PC-3 (cell line): ENCODE results near the gene DSCAM. TPM values are rescaled to one million over a fixed set of nuclear protein-coding genes. Genes with fewer than 3 reads are reported as not detected.

Experiments
- ATAC-seq: fragments of 200-7000 bp; cut with Tn5 transposase; 2 replicates; pipeline ENCODE4 v1.9.1; 2020; ENCODE audit warnings: mild to moderate bottlenecking, moderate library complexity
- BruUV-seq: library from RNA; stranded (reverse); fragments of 400-500 nt; replicated peaks from 2 replicates; lab custom pipeline; 2021; lab: Mats Ljungman, UMichigan
- CTCF ChIA-PET: fragments of 300-600 bp; sonication (Branson Sonifier 250); formaldehyde crosslinking; loops from one replicate; lab custom pipeline; 2022; ENCODE audit warnings: antibody characterized with exemption; lab: Charles Lee
- POLR2A ChIA-PET: fragments of 300-600 bp; sonication (Branson Sonifier 250); formaldehyde crosslinking; loops from one replicate; lab custom pipeline; 2022; ENCODE audit warnings: antibody characterized with exemption; ENCODE audit not compliant: unreplicated experiment; lab: Charles Lee
- DNase-seq: peaks from one replicate; pipeline ENCODE4 v3.0.0-alpha.2; 2015
- H2AFZ ChIP-seq: fragments of 300-600 bp; sonication (generic); 2 replicates; pipeline ENCODE4 v1.6.0; 2016; ENCODE audit warnings: antibody characterized with exemption, low read length
- H3F3A ChIP-seq: fragments of 300-600 bp; sonication (generic); one replicate; pipeline ENCODE4 v1.6.0; 2017; ENCODE audit warnings: antibody characterized with exemption, low read length, control low read depth, mild to moderate bottlenecking; ENCODE audit not compliant: unreplicated experiment
- H3K27ac ChIP-seq: fragments of 300-600 bp; sonication (generic); 2 replicates; pipeline ENCODE4 v1.5.1; 2016; ENCODE audit warnings: mild to moderate bottlenecking, low read length
- H3K27me3 ChIP-seq: fragments of 300-600 bp; sonication (generic); 2 replicates; pipeline ENCODE4 v1.6.1; 2016; ENCODE audit warnings: low read length, mixed read lengths
- H3K36me3 ChIP-seq: fragments of 300-600 bp; sonication (generic); 2 replicates; pipeline ENCODE4 v1.6.1; 2016; ENCODE audit warnings: low read depth, mixed run types, low read length, mixed read lengths
- H3K4me1 ChIP-seq: fragments of 300-600 bp; sonication (generic); 2 replicates; pipeline ENCODE4 v1.5.1; 2016; ENCODE audit warnings: low read length; ENCODE audit not compliant: insufficient read depth
- H3K4me2 ChIP-seq: fragments of 300-600 bp; sonication (generic); 2 replicates; pipeline ENCODE4 v1.6.0; 2016; ENCODE audit warnings: low read length
- H3K4me3 ChIP-seq: fragments of 300-600 bp; sonication (generic); 2 replicates; pipeline ENCODE4 v1.5.1; 2016; ENCODE audit warnings: mild to moderate bottlenecking, low read length, mixed read lengths
- H3K79me2 ChIP-seq: fragments of 300-600 bp; sonication (generic); 2 replicates; pipeline ENCODE4 v1.6.1; 2017; ENCODE audit warnings: low read length, mixed read lengths
- H3K9ac ChIP-seq: fragments of 300-600 bp; sonication (generic); 2 replicates; pipeline ENCODE4 v1.6.0; 2016; ENCODE audit warnings: mild to moderate bottlenecking, low read length
- H3K9me2 ChIP-seq: fragments of 300-600 bp; sonication (generic); replicated peaks from 2 replicates; pipeline ENCODE4 v1.6.1; 2016; ENCODE audit warnings: mixed run types, low read length, mixed read lengths
- H3K9me3 ChIP-seq: fragments of 300-600 bp; sonication (generic); 2 replicates; pipeline ENCODE4 v1.6.1; 2016; ENCODE audit warnings: low read length, mixed read lengths
- H4K20me1 ChIP-seq: fragments of 300-600 bp; sonication (generic); 2 replicates; pipeline ENCODE4 v1.6.1; 2016; ENCODE audit warnings: low read length, mixed read lengths
- EZH2 ChIP-seq: fragments of 300-600 bp; sonication (generic); IDR thresholded peaks from one replicate; pipeline ENCODE4 v1.6.1; 2017; ENCODE audit warnings: antibody characterized with exemption, mild to moderate bottlenecking, low read length; ENCODE audit not compliant: unreplicated experiment
- EZH2phosphoT487 ChIP-seq: fragments of 300-600 bp; sonication (generic); IDR thresholded peaks from 2 replicates; pipeline ENCODE4 v1.6.1; 2018; ENCODE audit warnings: mild to moderate bottlenecking, antibody characterized with exemption, low read length, borderline replicate concordance
- intact Hi-C: fragments of 100-400 bp; cut with micrococcal nuclease; formaldehyde crosslinking; loops from 2 replicates; pipeline ENCODE4 v1.9.0; 2023
- total RNA-seq: library from RNA; depleted of rRNA; stranded (reverse); fragments of >200 nt; gene quantifications from 2 replicates; pipeline ENCODE4 v1.2.3, GENCODE V29; 2014
- TF ChIP-seq, protein P1 (sequence below): fragments of 300-600 bp; sonication (generic); conservative IDR thresholded peaks from 2 replicates; pipeline ENCODE4 v1.5.1; 2017; ENCODE audit warnings: antibody characterized with exemption, low read depth, mild to moderate bottlenecking, low read length

The DSCAM gene
- total RNA-seq, 1 experiment from 2014 or later, result not detected

DNA sequence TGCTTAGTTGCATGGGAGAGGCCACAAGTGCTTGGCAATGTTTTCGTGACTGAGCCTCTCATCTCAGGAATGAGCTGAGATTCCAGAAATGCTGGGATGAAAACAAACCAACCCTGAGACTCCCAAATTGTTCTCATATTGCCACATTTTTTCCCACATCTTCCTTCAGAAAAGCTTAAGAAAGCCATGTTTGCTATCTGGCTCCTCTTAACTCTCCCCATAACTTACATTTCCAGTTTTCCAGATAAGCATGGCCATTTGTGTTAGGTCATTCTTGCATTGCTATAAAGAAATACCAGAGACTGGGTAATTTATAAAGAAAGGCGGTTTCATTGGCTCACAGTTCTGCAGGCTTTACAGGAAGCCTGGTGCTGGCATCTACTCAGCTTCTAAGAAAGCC is 17.2 kb downstream of the DSCAM start:
- Histone ChIP-seq H4K20me1 (no peaks in the 10 kb centered on the region), H3K36me3 (no peaks in the 10 kb centered on the region), H3K9ac (no peak overlapping the region), H3K27ac (no peak overlapping the region), H3F3A (no peaks in the 10 kb centered on the region), H3K4me2 (no peak overlapping the region), H3K9me2 (no peaks in the 10 kb centered on the region), H3K9me3 (0 out of 2 replicates have a peak, but pooled peaks cover 7% of the 10 kb centered on the region), H3K79me2 (no peaks in the 10 kb centered on the region), H3K4me3 (no peak overlapping the region), H2AFZ (no peak overlapping the region), H3K4me1 (no peaks in the 10 kb centered on the region), H3K27me3 (no peaks in the 10 kb centered on the region)
- ATAC-seq (no peak), DNase-seq (no peak)
- CTCF ChIA-PET, result no interaction called here
- POLR2A ChIA-PET, result no interaction called here
- intact Hi-C loops, result no loop called here
- no peak for TF ChIP-seq EZH2
- TF ChIP-seq EZH2phosphoT487, result no peak
- TF ChIP-seq, protein P1, sequence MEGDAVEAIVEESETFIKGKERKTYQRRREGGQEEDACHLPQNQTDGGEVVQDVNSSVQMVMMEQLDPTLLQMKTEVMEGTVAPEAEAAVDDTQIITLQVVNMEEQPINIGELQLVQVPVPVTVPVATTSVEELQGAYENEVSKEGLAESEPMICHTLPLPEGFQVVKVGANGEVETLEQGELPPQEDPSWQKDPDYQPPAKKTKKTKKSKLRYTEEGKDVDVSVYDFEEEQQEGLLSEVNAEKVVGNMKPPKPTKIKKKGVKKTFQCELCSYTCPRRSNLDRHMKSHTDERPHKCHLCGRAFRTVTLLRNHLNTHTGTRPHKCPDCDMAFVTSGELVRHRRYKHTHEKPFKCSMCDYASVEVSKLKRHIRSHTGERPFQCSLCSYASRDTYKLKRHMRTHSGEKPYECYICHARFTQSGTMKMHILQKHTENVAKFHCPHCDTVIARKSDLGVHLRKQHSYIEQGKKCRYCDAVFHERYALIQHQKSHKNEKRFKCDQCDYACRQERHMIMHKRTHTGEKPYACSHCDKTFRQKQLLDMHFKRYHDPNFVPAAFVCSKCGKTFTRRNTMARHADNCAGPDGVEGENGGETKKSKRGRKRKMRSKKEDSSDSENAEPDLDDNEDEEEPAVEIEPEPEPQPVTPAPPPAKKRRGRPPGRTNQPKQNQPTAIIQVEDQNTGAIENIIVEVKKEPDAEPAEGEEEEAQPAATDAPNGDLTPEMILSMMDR, result no peak
- BruUV-seq, result no TSS peak

DNA sequence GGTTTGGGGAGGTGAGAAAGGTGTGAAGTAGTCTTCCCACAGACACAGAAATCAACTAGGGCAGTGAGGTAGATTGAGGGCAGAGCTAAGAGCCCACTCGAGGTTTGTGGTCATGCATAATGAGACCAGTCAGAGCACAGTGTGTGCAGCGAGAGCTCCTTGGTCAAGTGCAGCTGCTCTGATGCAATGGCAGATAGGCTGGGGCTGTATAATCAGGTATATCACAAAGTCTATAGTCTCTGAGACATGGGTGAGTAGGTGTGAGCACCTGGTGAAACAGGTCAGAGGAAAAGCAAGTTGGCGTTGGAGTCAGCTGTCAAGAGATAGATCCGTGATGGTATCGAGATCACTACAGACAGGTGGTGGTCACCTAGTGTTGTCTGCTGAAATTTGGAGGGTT is 17.6 kb downstream of the DSCAM start:
- ChIA-PET CTCF (no interaction called here), POLR2A (no interaction called here)
- ATAC-seq (no peak), DNase-seq (no peak)
- H3K27me3 ChIP-seq, result no peaks in the 10 kb centered on the region
- no peaks in the 10 kb centered on the region for H4K20me1 ChIP-seq
- no TSS peak for BruUV-seq
- H3K4me1 ChIP-seq, result no peaks in the 10 kb centered on the region
- no peaks in the 10 kb centered on the region for H3K36me3 ChIP-seq
- no peaks in the 10 kb centered on the region for H3K79me2 ChIP-seq
- H3K4me3 ChIP-seq, result no peak overlapping the region
- intact Hi-C loops, result no loop called here
- H3K9me2 ChIP-seq, result no peaks in the 10 kb centered on the region
- no peaks in the 10 kb centered on the region for H3F3A ChIP-seq
- H2AFZ ChIP-seq, result no peak overlapping the region
- no peak overlapping the region for H3K27ac ChIP-seq
- TF ChIP-seq EZH2 (no peak), EZH2phosphoT487 (no peak)
- TF ChIP-seq, protein P1, result no peak
- H3K9me3 ChIP-seq, result 0 out of 2 replicates have a peak, but pooled peaks cover 7% of the 10 kb centered on the region
- H3K4me2 ChIP-seq, result no peak overlapping the region
- H3K9ac ChIP-seq, result no peak overlapping the region

DNA sequence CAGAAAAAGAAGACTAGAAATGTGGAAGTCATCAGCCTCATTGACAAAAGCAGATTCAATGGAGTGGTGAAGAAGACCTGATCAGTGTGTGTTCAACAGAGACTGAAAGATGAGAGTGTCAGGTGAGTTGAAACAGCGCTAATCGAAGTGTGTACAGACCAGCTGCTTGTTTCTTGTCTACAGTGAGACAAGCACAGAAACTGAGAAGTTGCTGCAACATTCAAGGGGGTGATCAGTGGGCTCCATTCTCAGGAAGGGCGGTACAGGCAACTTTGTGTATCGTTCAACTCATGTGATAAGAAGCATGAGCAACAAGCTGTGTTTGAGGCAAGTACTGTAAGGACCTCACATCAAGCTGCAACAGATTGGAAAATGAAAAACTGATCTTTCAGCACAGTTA is 19.4 kb downstream of the DSCAM start:
- Histone ChIP-seq H3K4me3 (no peak overlapping the region), H3K36me3 (no peaks in the 10 kb centered on the region), H3K27ac (no peak overlapping the region), H3K9me3 (0 out of 2 replicates have a peak, but pooled peaks cover 7% of the 10 kb centered on the region), H3K27me3 (no peaks in the 10 kb centered on the region), H2AFZ (no peak overlapping the region), H3K4me2 (no peak overlapping the region), H4K20me1 (no peaks in the 10 kb centered on the region), H3K9me2 (no peaks in the 10 kb centered on the region), H3K79me2 (no peaks in the 10 kb centered on the region), H3K4me1 (no peaks in the 10 kb centered on the region), H3K9ac (no peak overlapping the region), H3F3A (no peaks in the 10 kb centered on the region)
- BruUV-seq, result no TSS peak
- TF ChIP-seq, protein P1, result no peak
- no peak for TF ChIP-seq EZH2
- TF ChIP-seq EZH2phosphoT487, result no peak
- DNase-seq (no peak), ATAC-seq (no peak)
- ChIA-PET CTCF (no interaction called here), POLR2A (no interaction called here)
- intact Hi-C loops, result no loop called here
